Activated CD4-positive, alpha-beta T cell treated with anti-CD3 and anti-CD28 coated beads, Interleukin-2, Interleukin-6, amounts not matched to agents 100 ng/mL and 50 ng/mL, durations not matched to agents 16 hours and 8 hours (primary cell): Measurements from ENCODE around the gene OXCT2.
"Not testable (repeated sequence)": the region's sequence is repeated elsewhere in the genome, so short reads cannot be mapped to it uniquely, and the experiment has no call there.

Source experiments
- DNase-seq: peaks from one replicate; pipeline ENCODE4 v3.0.0-alpha.2; 2020

OXCT2 gene

DNA sequence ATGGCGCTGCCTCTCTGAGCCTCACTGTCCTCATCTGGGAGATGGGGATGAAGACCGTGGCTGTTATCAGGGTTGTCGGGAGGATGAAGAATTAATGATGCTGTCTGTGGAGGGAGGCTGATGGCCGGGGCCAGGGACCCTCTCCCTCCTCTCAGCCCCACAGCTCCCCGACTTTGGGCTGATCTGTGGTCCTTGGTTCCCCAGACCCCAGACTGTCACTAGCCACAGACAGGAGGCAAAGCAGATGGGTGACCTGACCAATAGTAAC lies 15.9 kb upstream of the OXCT2 start:
- DNase-seq: not testable (repeated sequence)

DNA sequence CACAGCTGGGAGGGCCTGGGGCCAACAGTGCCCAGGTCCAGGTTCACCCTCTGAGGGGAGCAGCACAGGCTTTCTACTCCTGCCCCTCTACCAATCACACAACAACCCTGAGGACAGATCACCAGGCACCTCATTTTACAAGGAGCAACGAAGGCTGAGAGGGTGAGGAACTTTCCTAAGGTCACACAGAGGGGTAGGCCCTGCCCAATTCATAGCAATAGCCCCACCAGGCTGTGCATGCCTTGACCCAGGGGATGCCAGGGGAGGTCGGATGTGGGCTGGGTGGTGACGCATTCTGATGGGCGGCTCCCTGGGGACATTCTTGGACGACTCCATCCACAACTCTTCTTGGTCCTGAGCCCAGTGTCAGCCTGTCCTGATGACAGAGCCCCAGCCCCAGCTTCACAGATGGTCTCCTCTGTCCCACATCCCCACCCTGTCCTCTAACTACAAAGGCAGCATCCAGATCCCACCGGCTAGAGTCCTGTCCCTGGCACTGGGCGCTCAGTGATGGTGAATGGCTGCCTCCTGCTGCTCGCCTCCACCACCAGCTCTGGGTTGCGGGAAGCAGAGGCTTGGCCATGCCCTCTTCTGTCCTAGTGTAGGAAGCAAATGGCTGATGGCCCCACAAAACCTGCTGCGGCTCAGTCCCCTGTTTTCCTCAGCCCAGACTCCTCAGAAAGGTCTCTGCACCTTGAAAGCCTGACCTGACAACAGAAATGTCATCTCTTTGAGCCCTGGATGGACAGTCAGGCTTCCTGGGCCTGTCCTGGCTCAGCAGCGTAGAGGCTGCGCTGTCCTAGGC lies 15.4 kb upstream of the OXCT2 start:
- DNase-seq: not testable (repeated sequence)

DNA sequence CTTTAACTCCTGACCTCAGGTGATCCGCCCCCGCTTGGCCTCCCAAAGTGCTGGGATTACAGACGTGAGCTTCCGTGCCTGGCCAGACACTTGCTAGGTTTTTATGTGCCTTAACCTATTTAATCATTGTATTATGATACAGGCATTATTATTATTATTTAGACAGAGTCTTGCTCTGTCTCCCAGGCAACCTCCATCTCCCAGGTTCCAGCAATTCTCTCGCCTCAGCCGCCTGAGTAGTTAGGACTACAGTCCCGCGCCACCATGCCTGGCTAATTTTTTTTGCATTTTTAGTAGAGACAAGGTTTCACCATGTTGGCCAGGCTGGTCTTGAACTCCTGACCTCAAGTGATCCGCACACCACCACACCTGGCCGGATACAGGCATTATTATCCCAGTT lies 11.5 kb upstream of the OXCT2 start:
- not testable (repeated sequence) for DNase-seq

GRCh38 chr1:39782103-39782502 lies 11.0 kb upstream of the OXCT2 start:
- no peak for DNase-seq

DNA sequence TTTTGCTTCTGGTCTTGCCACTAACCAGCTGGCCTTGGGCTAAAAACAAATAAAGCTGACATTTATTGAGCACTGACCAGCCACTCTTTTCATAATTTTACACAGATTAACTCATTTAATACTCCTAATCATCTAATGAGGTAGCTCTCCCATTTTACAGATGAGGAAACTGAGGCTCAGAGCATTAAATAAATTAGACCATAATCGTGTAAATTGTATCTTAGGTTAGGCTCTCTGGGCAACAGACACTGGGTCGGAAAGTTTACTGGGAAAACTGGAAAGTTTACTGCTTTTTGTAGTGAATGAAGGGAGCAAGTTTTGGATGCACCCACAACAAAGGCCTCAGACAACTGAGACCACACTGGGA lies 10.2 kb upstream of the OXCT2 start:
- no peak for DNase-seq

DNA sequence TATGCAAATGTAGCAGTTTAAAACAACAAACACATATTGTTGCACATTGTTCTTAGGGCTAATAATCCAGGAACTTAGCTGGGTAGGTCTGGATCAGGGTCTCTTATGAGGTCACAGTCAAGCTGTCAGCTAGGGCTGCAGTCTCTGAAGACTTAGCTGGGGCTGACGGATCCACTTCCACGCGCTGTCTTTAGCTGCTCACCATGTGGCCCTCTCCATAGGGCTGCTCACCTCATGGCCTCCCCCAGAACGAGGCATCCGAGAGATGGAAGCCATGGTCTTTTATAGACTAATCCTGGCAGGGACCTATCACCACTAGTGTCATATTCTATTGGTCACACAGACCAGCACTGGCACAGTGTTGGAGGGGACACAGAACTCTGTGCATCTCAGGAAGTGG lies 8.7 kb upstream of the OXCT2 start:
- DNase-seq: no peak

DNA sequence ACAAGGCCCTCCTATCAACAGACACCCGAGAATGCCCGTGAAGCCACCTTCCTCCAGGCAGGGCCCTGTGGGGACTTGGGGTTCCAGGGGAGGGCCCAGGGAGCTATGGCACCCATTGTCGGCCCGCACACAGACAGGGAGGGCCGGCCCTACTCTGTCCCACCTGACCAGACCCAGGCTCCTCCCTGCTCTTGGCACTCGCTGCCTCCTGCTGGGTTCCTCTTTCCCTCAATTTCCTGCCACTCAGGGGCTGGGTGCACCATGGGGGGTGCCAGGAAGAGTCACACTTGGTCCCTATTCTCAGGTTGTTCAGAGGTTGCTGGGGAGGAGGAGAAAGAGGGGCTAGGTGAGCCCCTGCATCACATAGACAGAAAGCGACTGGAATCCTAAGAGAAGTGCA lies 8.0 kb upstream of the OXCT2 start:
- no peak for DNase-seq

DNA sequence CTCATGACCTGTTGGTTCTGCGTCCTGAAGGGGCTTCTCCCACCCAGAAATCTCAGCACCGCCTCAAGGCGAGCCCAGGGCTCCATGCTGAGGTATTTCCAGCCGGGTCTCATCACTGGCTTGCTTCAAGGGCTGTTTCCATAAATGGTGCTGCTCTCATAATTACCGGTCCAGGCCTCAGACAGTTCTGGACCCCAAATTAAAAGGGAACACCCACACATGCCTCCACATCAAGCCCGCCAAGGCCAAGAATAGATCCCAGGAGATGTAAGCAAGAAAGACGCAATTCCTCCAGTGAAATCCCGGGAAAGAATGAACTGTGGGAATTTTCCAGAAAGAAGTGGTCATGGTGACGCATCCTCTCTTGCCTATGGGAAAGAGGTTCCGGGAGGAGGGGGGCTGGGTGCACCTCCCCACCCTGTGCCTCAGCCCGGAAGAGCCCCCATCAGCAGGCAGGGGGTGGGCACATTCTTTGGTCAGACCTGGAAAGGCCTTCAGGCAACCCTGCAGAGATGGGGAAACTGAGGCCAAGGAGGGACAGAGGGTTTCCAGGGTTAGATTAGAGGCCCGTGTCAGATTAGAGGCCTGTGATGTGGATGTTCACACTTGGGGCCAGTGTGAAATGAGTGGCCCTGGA lies 7.4 kb upstream of the OXCT2 start:
- DNase-seq: not testable (repeated sequence)

GRCh38 chr1:39777896-39778295 lies 6.7 kb upstream of the OXCT2 start:
- not testable (repeated sequence) for DNase-seq

- no peak for DNase-seq
Measured at GRCh38 chr1:39777306-39777705, 6.2 kb upstream of the OXCT2 start.

DNA sequence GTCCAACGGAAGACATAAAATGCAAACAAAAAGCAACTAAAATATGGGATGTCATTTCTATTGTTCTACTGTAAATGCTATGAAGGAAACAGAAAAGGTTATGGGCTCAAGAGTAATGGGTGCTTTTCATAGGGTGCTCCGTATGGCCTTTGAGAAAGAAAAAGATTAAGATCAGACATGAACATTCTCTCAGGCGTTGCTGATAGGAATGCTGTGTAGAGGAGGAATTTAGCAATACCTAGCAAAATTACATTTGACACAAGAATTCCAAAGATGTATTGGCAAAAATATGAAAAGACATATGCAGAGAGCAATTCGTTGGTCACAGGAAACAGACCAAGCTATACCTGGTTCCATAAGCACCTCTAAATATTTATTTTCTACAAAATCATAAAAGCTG lies 5.7 kb upstream of the OXCT2 start:
- DNase-seq: no peak

DNA sequence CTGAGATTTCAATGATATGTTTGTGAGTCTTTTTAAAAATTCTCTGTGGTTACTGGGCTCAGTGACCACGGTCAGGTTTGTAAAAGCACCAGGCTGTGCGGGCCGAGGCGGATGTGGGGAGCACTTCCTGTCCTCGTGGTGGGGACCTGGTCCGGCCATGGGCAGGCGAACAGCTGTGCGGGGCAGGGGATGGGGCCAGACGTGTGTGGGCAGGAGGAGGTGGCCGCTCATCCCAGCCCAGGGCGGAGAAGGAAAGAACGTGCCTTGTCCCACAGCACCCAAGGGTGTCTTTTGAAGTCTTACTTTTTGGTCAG lies 5.2 kb upstream of the OXCT2 start:
- DNase-seq: no peak

DNA sequence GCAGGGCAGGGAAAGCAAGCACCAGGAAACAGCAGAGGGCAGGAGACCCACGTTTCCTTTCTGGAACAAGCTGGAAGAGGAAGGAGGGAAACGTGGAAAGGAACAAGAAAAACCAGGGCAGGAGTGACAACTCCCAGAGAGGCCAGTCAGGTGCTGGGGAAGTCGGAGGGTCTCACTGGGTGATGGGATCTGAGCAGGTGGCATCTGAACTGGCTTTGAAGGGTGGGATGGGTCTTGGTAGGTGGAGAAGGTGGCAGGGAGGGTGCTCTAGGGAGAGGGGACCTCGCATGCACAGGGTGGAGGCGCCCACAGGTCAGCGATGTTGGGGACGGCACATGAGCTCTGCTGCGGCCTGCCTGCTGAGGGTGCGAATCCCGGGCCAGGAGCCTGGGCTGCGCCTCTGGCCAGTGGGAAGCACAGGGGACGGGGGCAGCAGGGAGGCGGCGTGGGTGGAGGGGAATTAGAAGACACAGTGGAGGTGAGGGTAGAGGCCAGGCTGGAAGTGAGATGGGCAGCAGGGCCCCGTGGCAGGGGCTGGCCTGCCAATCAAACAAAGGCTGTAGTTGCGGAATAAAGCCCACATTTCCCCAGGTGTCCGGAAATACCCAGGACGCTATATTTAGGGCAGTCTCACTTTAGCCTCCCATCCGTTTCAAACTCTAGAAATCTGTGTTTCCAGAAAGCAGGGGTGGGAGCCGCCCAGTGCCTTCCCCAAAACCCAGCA lies 4.7 kb upstream of the OXCT2 start:
- not testable (repeated sequence) for DNase-seq

- not testable (repeated sequence) for DNase-seq
Measured at GRCh38 chr1:39775141-39775540, 4.0 kb upstream of the OXCT2 start.

DNA sequence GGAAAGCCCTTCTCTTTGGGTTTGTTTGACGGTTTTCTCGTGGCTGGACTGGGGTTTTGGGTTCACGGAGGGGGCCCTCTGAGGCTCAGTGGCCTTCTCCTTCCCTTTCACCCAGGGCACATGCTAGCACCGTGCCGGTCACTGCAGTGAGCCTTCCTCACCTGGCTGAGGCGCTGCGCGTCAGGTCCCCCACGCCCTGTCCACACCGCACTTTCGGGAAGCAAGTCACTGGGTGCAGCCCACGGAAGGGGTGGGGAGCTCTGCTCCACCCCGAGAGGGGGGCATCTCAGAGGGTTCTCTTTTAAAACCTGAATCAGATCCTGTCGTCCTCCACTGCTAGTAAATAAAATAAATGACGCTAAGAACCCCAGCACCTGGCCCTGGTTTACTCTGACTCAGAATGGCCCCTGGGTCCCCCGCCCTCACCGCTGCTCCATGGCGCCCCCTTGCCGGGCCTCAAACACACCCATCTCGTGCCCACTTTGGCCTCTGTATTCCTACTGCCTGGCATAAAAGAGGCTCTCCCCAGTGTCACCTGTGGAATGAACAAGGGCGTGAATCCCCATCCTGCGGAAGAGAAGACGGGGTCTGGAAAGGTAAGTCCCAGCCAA lies 2.3 kb upstream of the OXCT2 start:
- not testable (repeated sequence) for DNase-seq

DNA sequence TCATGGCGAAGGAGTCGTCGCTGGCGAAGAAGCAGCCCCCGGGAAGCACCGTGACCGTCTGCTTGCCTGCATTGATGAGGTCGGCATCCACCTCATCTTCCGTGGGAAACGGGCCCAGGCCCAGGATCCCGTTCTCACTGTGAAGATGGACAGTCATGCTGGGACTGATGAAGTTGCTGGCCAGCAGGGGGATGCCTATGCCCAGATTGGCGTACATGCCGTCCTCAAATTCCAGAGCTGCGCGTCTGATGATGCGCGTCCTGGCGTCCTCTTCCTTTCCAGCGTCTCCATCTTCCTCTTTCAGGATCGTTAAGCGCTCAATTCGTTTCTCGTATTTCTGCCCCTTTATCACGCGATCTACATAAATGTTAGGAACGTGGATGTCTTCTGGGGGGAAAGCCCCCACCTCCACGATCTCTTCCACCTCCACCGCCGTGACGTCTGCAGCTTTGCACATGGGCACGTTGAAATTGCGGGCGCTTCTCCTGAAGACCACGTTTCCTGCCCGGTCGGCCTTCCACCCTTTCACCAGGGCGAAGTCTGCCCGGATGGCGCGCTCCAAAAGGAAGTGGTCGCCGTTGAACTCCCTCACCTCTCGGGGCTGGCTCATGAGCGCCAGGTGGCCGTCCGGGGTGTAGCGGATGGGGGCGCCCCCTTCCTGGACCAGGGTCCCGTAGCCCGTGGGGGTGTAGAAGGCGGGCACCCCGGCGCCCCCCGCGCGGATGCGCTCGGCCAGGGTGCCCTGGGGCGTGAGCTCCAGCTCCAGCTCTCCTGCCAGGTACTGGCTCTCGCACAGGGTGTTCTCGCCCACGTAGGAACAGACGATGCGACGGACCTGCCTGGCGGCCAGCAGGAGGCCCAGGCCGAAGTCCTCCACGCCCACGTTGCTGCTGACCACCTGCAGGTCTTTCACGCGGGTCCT lies 787 bp downstream of the OXCT2 start:
- not testable (repeated sequence) for DNase-seq

GRCh38 chr1:39769502-39769901 lies 1.6 kb downstream of the OXCT2 start:
- not testable (repeated sequence) for DNase-seq

DNA sequence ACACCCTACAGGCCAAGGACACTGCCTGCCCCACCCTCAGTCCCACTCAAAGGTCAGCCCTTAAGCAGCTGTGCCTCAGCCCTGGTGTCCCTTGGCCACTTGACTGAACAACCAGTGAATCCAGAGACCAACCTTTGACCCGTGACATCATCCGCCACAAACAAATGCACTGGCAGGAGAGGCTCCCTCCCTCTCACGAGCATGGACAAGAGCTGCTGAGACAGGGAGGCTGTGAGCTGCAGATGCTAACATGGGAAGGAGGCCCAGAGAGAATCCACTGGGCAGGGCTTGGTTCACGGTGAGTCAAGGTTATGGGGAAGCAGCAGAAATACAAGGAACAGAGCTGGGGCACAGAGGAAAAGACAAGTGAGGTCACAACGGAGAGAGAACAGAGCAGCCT lies 4.7 kb downstream of the OXCT2 start:
- not testable (repeated sequence) for DNase-seq

GRCh38 chr1:39764512-39764911 lies 6.6 kb downstream of the OXCT2 start:
- DNase-seq: not testable (repeated sequence)

DNA sequence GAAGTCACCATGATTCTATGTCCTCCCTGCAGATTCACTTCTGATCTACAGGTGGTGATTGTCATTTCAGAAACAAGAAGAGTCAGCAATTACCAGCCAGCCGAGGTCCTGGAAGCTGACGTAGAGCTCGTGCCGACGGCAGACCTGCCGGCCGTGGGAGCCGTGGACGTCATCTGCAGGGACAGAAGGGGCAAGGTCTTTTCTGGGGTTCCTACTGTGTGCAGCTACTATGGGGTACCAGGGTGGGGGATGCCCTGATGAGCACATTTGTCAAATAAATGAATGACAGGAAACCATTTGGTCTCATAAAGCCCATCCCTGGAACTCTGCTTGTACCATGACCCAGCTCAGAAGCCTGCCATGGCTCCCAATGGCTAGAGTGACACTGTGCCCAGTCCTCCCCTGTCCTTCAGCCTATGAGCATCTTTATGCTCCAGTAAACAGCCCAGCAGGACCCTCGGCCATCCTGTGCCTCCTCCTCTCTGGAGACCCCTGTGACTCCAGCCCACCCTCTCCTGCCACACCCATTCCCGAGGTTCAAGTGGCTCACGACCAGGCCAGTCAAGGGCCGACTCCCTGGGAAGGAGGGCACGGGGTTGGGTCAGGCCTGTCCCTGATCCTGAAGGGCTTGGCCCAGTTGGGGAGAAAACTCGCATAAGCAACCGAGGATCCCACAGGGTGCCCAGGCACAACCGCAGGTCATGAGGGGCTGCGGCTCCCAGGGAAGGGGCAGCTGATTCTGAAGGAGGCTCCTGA lies 7.4 kb downstream of the OXCT2 start:
- DNase-seq: not testable (repeated sequence)

- no peak for DNase-seq
Measured at GRCh38 chr1:39762550-39763540, 8.3 kb downstream of the OXCT2 start.
